ENCODE results near the gene MYBPC3. TPM values are rescaled to one million over a fixed set of nuclear protein-coding genes. Genes with fewer than 3 reads are reported as not detected.

MYBPC3 gene
- total RNA-seq, 1 donor from 2014 or later: not detected

DNA sequence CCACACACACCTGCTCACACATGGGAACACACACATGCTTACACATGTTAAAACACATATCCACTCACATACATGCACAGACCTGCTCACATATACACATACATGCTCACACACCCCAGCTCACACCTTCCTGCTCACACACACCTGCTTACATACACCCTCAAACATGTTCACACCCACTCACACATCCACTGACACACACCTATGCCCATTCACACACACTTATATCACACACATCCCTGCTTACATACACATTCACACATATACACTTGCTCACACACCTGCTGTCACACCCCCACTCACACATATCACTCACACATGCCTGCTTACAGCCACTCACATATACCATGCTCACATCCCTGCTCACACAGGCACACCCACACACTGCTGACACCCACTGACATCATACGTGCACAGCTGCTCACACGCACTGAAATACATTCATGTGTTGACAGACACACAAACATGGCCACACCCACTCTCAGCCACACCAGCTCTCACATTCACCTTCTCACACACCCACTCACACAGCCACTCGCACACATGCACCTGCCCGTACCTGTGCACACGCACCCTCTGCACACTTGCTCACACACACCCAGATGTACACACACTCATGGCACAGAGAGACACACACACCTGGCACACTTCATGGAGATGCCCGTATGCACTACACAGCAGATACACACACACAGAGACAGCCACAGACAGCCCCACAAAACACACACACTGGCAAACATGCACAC lies 5.7 kb upstream of the MYBPC3 start:
- no peak for DNase-seq (ENCODE audit: low read depth in 2 of 2)

DNA sequence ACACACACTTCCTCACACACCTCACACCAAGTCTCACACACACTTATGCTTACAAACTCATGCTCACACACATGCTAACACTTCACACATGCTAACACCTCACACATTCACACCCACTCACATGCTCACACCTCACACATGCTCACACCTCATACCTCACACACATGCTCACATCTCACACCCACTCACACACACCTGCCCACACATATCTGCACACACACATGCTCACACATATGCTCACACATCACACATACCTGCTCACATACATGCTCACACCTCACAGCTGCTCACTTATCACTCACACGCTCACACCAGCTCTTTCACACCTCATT lies 4.5 kb upstream of the MYBPC3 start:
- DNase-seq (ENCODE audit: low read depth in 2 of 2): no peak

DNA sequence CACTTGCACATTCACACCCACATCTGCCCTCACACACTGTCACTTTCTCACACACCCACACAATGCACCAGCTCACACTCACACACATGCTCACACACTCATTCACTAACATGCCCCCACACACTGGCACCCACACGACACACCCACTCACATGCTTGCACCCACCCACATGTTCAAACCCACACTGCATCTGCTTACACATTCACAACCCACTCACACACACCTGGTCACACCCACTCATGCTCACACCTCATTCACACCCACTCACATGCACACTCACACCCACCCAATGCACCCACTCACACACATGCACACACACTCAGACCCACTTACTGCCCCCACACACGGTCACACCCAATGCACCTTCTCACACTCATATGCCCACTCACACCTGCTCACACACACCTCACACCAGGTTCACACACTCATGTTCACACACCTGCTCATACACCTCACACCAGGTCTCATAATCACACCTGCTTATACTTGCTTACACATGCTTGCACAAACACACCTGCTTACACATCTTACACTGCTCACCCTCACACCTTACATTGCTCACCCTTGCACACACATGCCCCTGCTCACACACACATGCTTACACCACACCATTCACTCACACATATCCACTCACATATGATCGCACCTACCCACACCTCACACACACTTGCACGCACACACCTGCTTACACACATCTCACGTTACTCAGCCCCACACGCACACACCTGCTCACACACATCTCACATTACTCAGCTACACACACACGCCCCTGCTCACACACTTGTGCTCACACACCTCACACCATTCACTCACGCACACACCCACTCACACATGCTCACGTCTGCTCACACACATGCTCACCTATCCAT lies 3.9 kb upstream of the MYBPC3 start:
- no peak for DNase-seq (ENCODE audit: low read depth in 2 of 2)

DNA sequence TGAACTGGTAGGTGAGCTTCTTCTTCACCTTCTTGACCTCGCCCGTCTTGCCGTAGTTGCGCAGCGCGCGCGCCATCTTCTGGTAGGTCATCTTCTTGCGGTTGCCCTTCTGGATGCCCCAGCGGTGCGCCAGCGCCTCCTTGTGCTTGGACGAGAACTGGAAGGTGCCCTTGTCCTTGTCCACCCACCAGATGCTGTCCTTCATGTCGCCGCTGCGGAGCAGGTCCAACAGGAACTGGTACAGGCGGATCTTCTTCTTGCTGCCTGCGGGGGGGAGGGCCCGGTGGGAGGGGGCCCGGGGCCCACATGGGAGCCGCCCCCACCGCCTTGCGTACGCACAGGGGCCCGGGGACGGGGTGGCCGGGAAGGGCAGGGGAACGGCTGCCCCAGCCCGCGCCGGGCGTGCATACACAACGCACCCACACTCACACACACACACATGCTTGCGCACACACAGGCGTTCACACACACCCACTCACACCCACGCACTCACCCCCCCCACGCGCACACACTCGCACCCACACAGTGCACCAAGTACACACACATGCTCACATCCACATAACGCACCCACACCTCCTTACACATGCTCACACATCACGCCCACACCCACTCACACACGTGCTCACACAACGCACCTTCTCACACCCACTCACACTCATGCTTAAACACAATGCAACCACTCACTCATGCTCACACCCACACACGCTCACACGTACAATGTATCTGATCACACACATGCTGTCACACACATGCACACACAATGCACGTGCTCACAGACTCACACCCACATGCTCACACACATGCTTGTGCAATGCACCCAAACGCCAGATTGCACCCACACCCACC lies 3.0 kb upstream of the MYBPC3 start:
- DNase-seq (ENCODE audit: low read depth in 2 of 2): peak; percentile 90 to 92

DNA sequence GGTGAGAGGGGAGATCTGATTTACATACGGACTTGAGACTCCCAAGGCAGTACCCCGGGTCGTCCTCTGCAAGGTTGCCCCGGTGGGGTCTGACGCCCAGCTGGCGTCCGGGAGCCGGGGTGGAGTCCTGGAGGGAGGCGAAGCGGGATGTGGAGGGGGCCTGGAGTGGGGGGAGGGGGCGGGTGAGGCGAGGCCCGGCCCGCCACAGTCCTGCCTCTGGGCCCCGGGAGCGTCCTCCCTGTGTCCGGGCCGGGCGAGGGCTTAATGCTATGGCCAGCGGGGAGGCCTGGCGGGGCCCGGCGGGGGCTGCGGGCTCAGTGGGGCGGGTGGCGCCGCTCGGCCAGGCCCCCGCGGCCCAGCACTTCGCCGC lies 2.4 kb upstream of the MYBPC3 start:
- no peak for DNase-seq (ENCODE audit: low read depth in 2 of 2)

DNA sequence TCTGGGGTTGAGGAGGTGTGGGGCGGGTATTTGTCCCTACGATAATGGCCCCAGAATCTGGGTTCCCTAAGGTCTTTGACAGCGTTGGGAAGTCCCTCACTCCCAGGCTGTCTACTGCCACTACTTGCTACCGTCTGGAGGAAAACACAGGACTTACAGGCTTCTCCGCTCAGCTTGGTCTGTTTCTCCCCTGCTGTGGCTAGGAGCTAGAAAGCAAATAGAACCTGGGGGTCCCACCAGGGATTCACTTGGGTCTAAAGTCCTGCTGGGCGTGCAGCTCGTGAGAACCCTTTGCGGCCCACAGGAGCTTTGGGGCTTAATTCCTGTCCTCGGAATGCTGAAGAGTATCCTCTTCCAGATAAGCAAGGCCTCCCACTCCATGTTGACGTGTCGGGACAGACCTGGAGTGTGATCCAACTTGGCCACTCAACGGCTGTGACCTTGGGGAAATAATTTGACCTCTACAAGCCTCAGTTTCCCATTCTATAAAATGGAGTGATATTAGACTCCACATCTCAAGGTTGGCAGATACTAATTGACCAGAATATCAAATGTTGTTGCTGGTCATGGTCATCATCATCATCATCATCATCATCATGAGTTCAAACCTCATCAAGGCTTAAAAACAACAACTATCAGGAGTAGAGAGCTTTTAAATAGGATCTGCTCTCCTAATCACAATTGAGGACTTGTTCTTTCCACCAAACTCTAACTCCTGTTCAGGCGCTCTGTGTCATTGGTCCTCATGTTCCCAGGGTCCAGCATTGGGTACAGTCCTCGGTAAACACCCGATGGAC lies 1.7 kb upstream of the MYBPC3 start:
- no peak for DNase-seq (ENCODE audit: low read depth in 2 of 2)

DNA sequence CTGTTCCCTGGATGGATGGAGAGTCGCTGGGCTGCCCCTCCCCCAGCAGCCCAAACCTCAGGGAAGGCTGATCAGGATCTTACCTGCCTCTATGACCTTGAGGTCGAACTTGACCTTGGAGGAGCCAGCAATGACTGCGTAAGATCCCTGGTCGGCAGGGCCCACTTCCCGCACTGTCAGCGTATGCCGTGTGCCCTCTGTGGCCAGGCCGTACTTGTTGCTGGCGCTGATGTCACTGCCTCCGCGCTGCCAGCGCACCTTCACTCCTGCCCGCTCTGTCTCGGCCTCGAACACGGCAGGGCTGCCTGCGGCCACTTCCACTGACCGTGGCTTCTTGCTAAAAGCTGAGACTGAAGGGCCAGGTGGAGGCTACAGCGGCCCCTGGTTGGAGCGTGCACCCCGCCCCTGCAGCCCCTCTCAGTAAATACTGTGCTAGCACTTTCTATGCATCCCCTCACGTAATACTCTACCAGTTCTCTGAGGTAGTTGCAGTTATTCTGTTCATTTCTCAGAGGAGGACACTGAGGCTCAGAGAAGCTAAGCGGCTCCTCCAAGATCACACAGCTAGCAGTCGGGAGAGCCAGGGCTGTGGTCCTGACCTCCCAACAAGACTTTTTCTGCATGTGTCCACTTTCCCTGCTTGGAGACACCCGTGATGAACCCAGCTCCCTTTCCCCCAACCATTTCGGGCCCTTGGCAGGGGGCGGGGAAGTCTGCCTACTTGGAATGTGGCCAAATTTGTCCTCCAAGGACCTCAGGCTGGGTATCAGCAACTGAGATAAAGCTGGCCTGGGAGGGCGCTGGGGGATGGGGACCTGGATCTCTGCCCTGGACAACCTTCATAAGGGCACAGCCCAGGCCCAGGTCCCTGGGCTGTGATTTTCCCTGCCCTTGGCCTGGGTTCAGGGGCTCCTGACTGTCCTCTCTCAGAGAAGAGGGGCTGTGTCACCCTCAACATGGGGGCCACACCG lies 1.1 kb downstream of the MYBPC3 start:
- no peak for DNase-seq (ENCODE audit: low read depth in 2 of 2)

DNA sequence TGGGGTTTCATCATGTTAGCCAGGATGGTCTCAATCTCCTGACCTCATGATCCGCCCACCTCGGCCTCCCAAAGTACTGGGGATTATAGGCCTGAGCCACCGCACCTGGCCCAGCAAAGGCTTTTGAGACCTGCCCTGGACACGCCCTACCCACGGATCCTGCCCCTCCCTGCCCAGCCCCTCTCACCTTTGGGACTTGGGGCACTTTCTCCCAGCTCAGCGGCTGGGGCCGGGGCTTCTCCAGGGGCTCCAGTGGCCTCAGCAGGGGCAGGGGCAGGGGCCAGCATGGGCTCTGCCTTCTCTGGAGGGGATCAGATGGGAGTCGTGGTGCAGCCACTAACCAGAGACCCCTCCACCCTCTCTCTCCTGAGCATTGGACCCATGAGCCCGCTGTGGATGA lies 2.2 kb downstream of the MYBPC3 start:
- no peak for DNase-seq (ENCODE audit: low read depth in 2 of 2)

DNA sequence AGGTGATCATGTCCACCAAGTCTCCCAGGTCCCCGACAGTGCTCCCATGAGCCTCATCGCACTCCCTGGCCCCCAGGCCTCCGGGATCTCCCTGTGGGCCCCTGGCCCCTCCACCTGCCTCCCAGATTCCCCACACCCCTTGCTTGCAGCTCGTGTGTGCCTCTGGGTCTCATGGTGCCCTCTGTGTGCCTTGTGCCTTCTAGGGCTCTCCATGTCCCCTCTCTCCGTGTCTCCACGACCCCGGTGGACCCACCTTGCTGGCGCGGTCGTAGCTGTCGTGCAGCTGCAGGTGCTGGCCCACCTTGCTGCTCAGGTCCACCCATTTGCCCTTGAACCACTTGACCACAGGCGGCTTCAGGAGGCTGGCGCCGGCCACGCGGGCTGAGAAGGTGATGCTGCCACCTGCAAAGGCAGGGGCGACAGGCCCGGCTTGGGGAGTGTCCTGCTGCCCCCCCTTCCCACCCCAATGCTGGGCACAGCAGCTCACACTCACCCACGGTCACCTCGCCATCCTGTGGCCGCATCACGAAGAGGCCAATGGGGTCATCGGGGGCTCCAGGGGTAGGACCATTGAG lies 2.9 kb downstream of the MYBPC3 start:
- DNase-seq (ENCODE audit: low read depth in 2 of 2): no peak

DNA sequence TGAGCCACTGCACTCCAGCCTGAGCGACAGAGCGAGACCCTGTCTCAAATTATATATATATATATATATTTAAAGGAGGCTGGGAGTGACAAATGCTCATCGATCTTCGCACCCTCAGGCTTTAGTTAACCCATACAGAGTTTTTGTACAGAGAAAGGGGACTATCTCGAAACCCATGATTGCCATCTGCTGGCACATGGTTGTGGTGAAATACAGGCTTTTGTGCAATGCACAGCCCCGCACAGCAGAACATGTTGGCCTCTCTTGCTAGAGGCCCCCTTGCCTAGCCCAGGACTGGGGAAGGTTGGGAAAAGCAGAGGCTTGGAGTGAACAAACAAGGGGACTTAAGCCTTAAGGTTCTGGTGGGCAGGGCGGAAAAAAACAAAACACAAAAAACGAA lies 3.6 kb downstream of the MYBPC3 start:
- DNase-seq (ENCODE audit: low read depth in 2 of 2): peak; percentile 41 to 59

DNA sequence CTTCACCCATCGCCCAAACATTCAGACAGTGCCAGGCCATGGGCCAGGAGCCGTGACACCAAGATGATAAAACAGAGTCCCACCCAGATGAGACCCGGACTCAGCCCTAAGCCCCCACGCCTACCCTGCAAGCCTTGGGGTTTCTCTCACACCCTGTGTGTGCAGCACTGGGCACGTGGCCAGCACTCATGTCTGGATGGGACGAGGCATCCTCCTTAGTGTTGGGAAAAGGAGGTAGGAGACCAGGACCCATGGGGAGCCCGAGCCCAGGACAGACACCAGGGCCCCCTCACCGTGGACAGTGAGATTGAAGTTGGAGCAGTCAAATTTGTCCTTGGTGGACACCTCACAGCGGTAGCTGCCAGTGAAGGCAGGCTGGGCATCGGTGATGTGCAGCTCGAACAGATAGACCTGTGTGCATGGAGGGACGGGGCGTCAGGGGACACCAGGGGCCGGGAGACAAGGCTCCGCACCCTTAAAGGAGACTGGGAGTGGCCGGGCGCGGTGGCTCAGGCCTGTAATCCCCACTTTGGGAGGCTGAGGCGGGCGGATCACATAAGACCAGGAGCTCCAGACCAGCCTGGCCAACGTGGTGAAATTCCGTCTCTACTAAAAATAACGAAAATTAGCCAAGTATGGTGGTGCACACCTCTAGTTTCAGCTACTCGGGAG lies 4.2 kb downstream of the MYBPC3 start:
- no peak for DNase-seq (ENCODE audit: low read depth in 2 of 2)

DNA sequence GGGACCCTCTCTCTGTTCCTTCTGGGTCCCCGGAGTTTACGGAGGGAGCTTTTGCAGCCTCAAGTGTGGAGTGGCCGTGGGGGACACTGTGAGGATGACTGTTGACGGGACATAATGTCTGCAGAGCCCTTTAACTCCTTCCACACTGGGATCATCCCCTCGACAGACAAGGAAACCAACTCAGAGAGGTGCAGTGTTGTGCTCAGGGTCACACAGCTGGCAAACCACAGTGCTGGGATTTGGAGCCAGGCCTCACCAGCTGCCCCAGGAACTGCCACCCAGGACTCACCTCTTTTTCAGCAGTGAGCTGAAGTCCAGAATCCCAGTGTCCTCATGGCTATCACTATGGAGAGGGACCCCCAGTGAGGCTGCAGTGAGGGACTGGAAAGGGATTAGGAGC lies 5.4 kb downstream of the MYBPC3 start:
- no peak for DNase-seq (ENCODE audit: low read depth in 2 of 2)

DNA sequence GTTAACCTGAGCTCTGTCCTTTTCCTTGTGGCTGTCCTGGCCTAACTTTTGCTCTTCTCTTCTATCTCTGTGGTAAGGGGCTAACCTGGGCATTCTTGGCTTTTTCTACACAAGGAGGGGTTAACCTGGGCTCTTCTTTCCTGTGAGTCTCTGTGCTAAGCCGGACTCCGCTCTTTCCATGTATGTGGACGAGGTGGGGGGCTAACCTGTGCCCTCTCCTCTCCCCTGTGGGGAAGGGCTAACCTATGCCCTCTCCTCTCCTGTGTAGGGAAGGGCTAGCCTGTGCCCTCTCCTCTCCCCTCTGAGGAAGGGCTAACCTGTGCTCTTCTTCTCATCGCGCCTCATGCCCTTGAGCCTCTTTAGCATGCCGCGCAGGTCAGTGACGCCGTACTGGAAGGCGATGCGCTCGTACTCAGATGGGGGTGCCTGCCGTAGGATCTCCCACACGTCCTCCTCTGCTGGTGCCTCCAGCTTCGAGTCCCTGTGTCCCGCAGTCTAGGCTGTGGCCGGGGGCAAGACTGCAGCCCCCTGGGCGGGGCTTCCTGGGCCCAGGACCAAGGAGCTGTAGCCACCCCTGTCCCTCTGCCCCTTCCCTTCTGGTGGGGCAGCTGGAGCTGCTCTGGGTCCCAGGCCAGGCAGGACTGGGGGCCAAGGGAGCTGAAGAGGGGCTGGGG lies 6.5 kb downstream of the MYBPC3 start:
- DNase-seq (ENCODE audit: low read depth in 2 of 2): no peak

DNA sequence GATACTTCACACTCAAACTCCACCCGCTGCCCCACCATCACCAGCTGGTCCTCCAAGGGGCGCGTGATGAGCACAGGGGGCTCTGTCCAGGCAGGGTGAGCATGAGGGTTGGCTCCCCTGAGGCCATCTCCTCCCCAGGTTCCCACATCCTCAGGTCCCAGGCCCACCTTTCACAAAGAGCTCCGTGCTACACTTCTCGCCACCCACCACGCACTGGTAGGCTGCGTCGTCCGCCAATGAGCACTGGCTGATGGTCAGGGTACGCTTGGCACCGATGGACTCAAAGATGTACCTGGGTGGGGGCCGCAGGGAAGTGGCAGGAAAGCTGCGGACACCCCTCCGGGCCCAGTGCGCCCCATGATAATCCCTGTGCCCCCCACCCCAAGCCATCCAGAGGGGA lies 9.6 kb downstream of the MYBPC3 start:
- no peak for DNase-seq (ENCODE audit: low read depth in 2 of 2)

DNA sequence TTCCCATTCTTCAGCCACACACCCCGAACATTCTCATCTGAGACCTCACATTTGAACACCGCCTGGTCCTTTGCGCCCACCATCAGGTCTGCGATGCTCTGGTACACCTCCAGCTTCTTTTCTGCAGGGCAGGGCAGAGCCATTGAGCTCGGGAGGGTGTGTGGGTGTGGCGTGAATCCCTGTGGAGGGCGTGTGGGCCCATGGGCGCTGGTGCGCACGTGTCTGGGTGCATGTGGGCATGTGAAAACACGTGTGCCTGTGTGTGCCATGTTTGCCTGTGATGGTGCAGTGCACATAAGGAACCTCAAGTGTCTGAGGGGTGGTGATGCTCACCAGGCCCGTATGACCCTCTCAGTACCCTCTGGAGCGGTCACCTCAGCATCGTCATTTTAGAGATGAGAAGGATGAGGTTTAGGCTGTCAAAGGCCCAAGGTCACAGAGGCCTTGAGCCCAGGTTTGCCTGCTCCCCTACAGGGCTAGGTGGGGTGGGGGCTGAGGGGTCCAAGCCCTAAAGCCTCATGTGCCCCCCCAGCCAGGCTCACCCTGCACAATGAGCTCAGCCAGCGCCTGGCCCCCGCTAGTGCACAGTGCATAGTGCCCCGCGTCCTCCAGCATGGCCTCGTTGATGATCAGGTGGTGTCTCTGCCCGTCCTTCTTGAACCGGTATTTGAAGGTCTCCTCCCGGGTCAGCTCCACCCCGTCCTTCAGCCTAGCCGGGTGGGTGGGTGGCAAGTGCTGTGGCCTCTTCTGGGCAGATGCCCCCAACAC lies 10.3 kb downstream of the MYBPC3 start:
- DNase-seq (ENCODE audit: low read depth in 2 of 2): no peak

DNA sequence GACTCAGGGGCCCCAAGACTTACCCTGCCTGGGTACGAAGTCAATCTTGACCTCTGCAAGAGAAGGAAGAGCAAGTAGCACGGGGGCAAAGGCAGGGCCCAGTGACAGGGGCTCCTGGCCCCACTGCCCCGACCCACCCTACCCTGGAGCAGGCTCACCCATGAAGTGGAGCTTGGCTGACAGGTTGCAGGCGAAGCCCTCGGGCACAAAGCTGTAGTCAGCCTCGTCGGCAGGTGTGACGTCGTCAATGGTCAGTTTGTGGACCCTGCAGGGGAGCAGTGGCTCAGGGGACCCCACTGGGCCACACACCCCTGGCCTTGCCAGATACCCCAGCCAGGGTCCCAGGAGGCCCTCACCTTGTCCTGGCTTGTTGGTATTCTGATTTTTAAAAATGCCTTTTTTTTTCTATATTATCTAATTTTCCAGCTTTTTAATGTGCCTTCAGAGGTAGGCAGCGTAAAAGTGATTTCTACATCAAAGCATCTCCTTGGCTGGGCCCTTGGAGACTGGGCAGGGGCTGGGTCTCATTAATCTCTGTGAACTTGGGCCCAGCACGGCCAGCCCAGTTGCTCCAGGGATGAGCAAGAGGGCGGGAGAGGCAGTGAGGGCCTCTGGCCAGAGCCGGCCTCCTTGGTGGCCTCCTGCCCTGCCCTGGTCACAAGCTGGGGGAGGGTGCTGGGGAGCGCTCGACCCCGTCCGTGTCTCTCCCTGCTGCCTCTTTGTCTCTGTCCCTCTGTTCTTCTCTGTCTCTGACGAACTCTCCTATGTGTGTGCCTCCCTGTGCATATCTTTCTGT lies 11.3 kb downstream of the MYBPC3 start:
- DNase-seq (ENCODE audit: low read depth in 2 of 2): no peak

DNA sequence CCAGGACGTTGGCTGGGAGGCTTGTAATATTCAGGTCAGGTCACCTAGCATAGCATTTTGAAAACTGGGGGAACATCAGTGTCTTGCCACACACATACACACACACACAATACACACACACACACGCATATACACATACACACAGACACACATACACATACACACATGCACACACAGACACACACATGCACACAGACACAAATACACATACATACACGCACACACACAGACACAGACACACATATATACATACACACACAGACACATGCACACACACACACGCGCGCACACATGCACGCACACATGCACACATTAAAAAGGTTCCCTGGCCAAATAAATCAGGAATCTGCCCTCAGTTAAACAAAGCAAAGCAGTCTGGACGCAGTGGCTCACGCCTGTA lies 12.5 kb downstream of the MYBPC3 start:
- no peak for DNase-seq (ENCODE audit: low read depth in 2 of 2)

All from lung microvascular endothelial cell (primary cell).